Smooth muscle cell (in vitro differentiated cells): Measurements from ENCODE around the gene ARHGEF1. TPM values are rescaled to one million over a fixed set of nuclear protein-coding genes. Genes with fewer than 3 reads are reported as not detected.

Experiments
- DNase-seq: peaks from one replicate; lab custom pipeline; 2025; ENCODE audit not compliant: unreplicated experiment; lab: John Stamatoyannopoulos, UW
- H2AFZ ChIP-seq: fragments of 200-600 bp; sonication (generic); 2 replicates; pipeline ENCODE4 v1.6.0; 2016; ENCODE audit warnings: antibody characterized with exemption, low read depth, mild to moderate bottlenecking
- H3F3A ChIP-seq: fragments of 200-600 bp; sonication (generic); 2 replicates; pipeline ENCODE4 v1.6.0; 2017; ENCODE audit warnings: antibody characterized with exemption, low read depth
- H3K27ac ChIP-seq: fragments of 200-600 bp; sonication (generic); 2 replicates; pipeline ENCODE4 v1.5.1; 2016; ENCODE audit warnings: low read depth, mild to moderate bottlenecking
- H3K27me3 ChIP-seq: fragments of 200-600 bp; sonication (generic); 2 replicates; pipeline ENCODE4 v1.6.1; 2016; ENCODE audit warnings: low read depth, mild to moderate bottlenecking
- H3K36me3 ChIP-seq: fragments of 200-600 bp; sonication (generic); 2 replicates; pipeline ENCODE4 v1.5.1; 2016; ENCODE audit warnings: low read depth
- H3K4me1 ChIP-seq: fragments of 200-600 bp; sonication (generic); 2 replicates; pipeline ENCODE4 v1.5.1; 2016; ENCODE audit warnings: low read depth
- H3K4me2 ChIP-seq: fragments of 200-600 bp; sonication (generic); 2 replicates; pipeline ENCODE4 v1.6.0; 2016; ENCODE audit warnings: mild to moderate bottlenecking
- H3K4me3 ChIP-seq: fragments of 200-600 bp; sonication (generic); 2 replicates; pipeline ENCODE4 v1.5.1; 2016; ENCODE audit warnings: mild to moderate bottlenecking
- H3K79me2 ChIP-seq: fragments of 200-600 bp; sonication (generic); 2 replicates; pipeline ENCODE4 v1.6.0; 2016; ENCODE audit warnings: low read depth, mild to moderate bottlenecking
- H3K9ac ChIP-seq: fragments of 200-600 bp; sonication (generic); 2 replicates; pipeline ENCODE4 v1.6.0; 2016; ENCODE audit warnings: low read depth
- H3K9me3 ChIP-seq: fragments of 200-600 bp; sonication (generic); replicated peaks from 2 replicates; pipeline ENCODE4 v1.5.1; 2016; ENCODE audit warnings: low read depth
- H4K20me1 ChIP-seq: fragments of 200-600 bp; sonication (generic); 2 replicates; pipeline ENCODE4 v1.6.0; 2016; ENCODE audit warnings: low read depth
- CTCF ChIP-seq: fragments of 200-600 bp; sonication (generic); IDR thresholded peaks from 2 replicates; pipeline ENCODE4 v1.5.1; 2017; ENCODE audit warnings: borderline replicate concordance, mild to moderate bottlenecking, antibody characterized with exemption; ENCODE audit not compliant: insufficient read depth, poor library complexity, severe bottlenecking
- WGBS: methylation state at CpG from one replicate; pipeline ENCODE4 v1.1.7; 2016; ENCODE audit warnings: low lambda C conversion rate; 5-methylcytosine and 5-hydroxymethylcytosine counted together
- polyA plus RNA-seq: library from polyadenylated mRNA; unstranded; fragments of >200 nt; fragmentation: Nextera tagmentation; extraction: Ambion mirVana; gene quantifications from 2 replicates; pipeline ENCODE4 v1.2.1, GENCODE V29; 2016
- total RNA-seq: library from RNA; depleted of rRNA; stranded (reverse); fragments of >200 nt; gene quantifications from 2 replicates; pipeline ENCODE4 v1.2.3, GENCODE V29; 2014

The ARHGEF1 gene
- total and polyA plus RNA-seq, 2 experiments from 2014 or later = 24.3 to 69.6 TPM

GRCh38 chr19:41910992-41911888 is 28.3 kb downstream of the ARHGEF1 start:
- no peak overlapping the region for H3K4me2 ChIP-seq
- no peak for DNase-seq
- H3K4me1 ChIP-seq = no peaks in the 10 kb centered on the region
- H3F3A ChIP-seq = no peaks in the 10 kb centered on the region
- WGBS = 84% methylated on average over 13 of the region's 13 CpGs
- no peak overlapping the region for H3K9ac ChIP-seq
- peaks cover 42% of the 10 kb centered on the region for H4K20me1 ChIP-seq
- H3K27ac ChIP-seq = no peak overlapping the region
- H2AFZ ChIP-seq = no peak overlapping the region
- no peak for TF ChIP-seq CTCF
- no peak overlapping the region for H3K4me3 ChIP-seq
- no peaks in the 10 kb centered on the region for H3K36me3 ChIP-seq
- H3K27me3 ChIP-seq = peaks cover 57% of the 10 kb centered on the region
- no peaks in the 10 kb centered on the region for H3K79me2 ChIP-seq
- no peaks in the 10 kb centered on the region for H3K9me3 ChIP-seq

GRCh38 chr19:41911889-41912731 is 29.1 kb downstream of the ARHGEF1 start:
- no peaks in the 10 kb centered on the region for H3K9me3 ChIP-seq
- no peak overlapping the region for H3K4me2 ChIP-seq
- H4K20me1 ChIP-seq = peaks cover 34% of the 10 kb centered on the region
- no peak overlapping the region for H2AFZ ChIP-seq
- no peaks in the 10 kb centered on the region for H3K79me2 ChIP-seq
- DNase-seq = no peak
- WGBS = 26% methylated on average over 29 of the region's 29 CpGs
- H3K27ac ChIP-seq = no peak overlapping the region
- no peaks in the 10 kb centered on the region for H3F3A ChIP-seq
- no peak overlapping the region for H3K9ac ChIP-seq
- H3K4me3 ChIP-seq = no peak overlapping the region
- no peaks in the 10 kb centered on the region for H3K36me3 ChIP-seq
- H3K4me1 ChIP-seq = no peaks in the 10 kb centered on the region
- no peak for TF ChIP-seq CTCF
- H3K27me3 ChIP-seq = peaks cover 66% of the 10 kb centered on the region

GRCh38 chr19:41912899-41913537 is 30.0 kb downstream of the ARHGEF1 start:
- Histone ChIP-seq H3K4me2 (no peak overlapping the region), H3F3A (no peaks in the 10 kb centered on the region), H3K79me2 (no peaks in the 10 kb centered on the region), H3K4me1 (no peaks in the 10 kb centered on the region), H3K9ac (no peak overlapping the region), H4K20me1 (peaks cover 34% of the 10 kb centered on the region), H3K4me3 (no peak overlapping the region), H3K36me3 (no peaks in the 10 kb centered on the region), H2AFZ (no peak overlapping the region), H3K27me3 (peaks cover 75% of the 10 kb centered on the region), H3K27ac (no peak overlapping the region), H3K9me3 (no peaks in the 10 kb centered on the region)
- WGBS = no CpG with 5 or more reads among the region's 51 CpGs
- no peak for TF ChIP-seq CTCF
- DNase-seq = no peak
